CD4-positive, alpha-beta T cell (primary cell): Measurements from ENCODE around the gene FREM1. TPM values are rescaled to one million over a fixed set of nuclear protein-coding genes. Genes with fewer than 3 reads are reported as not detected.

ENCODE experiments used
- ATAC-seq: fragments of 200-7000 bp; cut with Tn5 transposase; one replicate; pipeline ENCODE4 v1.10.0; 2022; ENCODE audit warnings: mild to moderate bottlenecking; ENCODE audit not compliant: poor library complexity
- CTCF ChIA-PET: fragments of 350-600 bp; sonication (Branson Sonifier 250); formaldehyde crosslinking; loops from one replicate; lab custom pipeline; 2021; ENCODE audit warnings: antibody characterized with exemption, inconsistent platforms; lab: Charles Lee
- POLR2A ChIA-PET: fragments of 350-600 bp; sonication (Branson Sonifier 250); formaldehyde crosslinking; loops from one replicate; lab custom pipeline; 2021; ENCODE audit warnings: antibody characterized with exemption, inconsistent platforms; lab: Charles Lee
- DNase-seq, 14 experiments: peaks; one replicate each; pipeline ENCODE4 v3.0.0-alpha.2; 2013 to 2020; ENCODE audit warnings: mixed read lengths in 2 of 14
- H3K27ac ChIP-seq, 2 donors: one replicate each; pipeline versions ENCODE4 v1.5.1 to v1.7.0; 2013; ENCODE audit warnings: low read length in 2 of 2, low read depth in 1 of 2, mild to moderate bottlenecking in 1 of 2
- H3K27me3 ChIP-seq, 2 experiments: 1 replicate in 1 of 2; 2 replicates in 1 of 2; pipeline versions ENCODE4 v1.6.1 to v1.7.0; 2013; ENCODE audit warnings: low read length in 2 of 2, control low read depth in 1 of 2, mild to moderate bottlenecking in 1 of 2, moderate library complexity in 1 of 2; ENCODE audit not compliant: insufficient read depth in 2 of 2, control insufficient read depth in 1 of 2
- H3K36me3 ChIP-seq: one replicate; pipeline ENCODE4 v1.6.1; 2013; ENCODE audit warnings: low read length, control low read depth; ENCODE audit not compliant: insufficient read depth
- H3K4me1 ChIP-seq: one replicate; pipeline ENCODE4 v1.6.1; 2013; ENCODE audit warnings: low read length, control low read depth; ENCODE audit not compliant: insufficient read depth
- H3K4me3 ChIP-seq: one replicate; pipeline ENCODE4 v1.5.1; 2013; ENCODE audit warnings: mild to moderate bottlenecking, low read length, moderate library complexity
- H3K9me3 ChIP-seq, 2 experiments: 1 replicate in 1 of 2; 2 replicates in 1 of 2; pipeline versions ENCODE4 v1.6.1 to v1.7.0; 2013; ENCODE audit warnings: low read length in 2 of 2, mild to moderate bottlenecking in 2 of 2, control low read depth in 1 of 2, moderate library complexity in 1 of 2; ENCODE audit not compliant: control insufficient read depth in 1 of 2, insufficient read depth in 1 of 2
- H3K27ac Mint-ChIP-seq: one replicate; pipeline ENCODE4 v1.8.0; 2020; ENCODE audit warnings: mixed read lengths
- H3K27me3 Mint-ChIP-seq: one replicate; pipeline ENCODE4 v1.8.0; 2021; ENCODE audit warnings: mixed read lengths
- H3K36me3 Mint-ChIP-seq: one replicate; pipeline ENCODE4 v1.8.0; 2021; ENCODE audit warnings: low read depth, mixed read lengths
- H3K4me1 Mint-ChIP-seq: one replicate; pipeline ENCODE4 v1.8.0; 2021; ENCODE audit warnings: low read depth, mixed read lengths
- H3K4me3 Mint-ChIP-seq: one replicate; pipeline ENCODE4 v1.8.0; 2020; ENCODE audit warnings: mild to moderate bottlenecking, mixed read lengths
- H3K9me3 Mint-ChIP-seq: one replicate; pipeline ENCODE4 v1.8.0; 2020; ENCODE audit warnings: mixed read lengths
- intact Hi-C, 2 experiments: fragments of 100-400 bp; cut with DNase I in 1 of 2; cut with micrococcal nuclease in 1 of 2; formaldehyde crosslinking; loops; one replicate each; pipeline versions ENCODE4 v1.15.1 to v1.9.0; 2023 to 2025; cut with DNase I, micrococcal nuclease
- total RNA-seq, 174 experiments: library from RNA in 2 of 174; stranded (reverse) in 2 of 174; gene quantifications; one replicate each; pipeline ENCODE4 v1.2.3 and lab custom pipeline; 2021 to 2026
- TF ChIP-seq, protein P1 (sequence below): fragments of 200-600 bp; IDR thresholded peaks from one replicate; pipeline ENCODE4 v1.8.0; 2022; ENCODE audit warnings: antibody characterized with exemption, mild to moderate bottlenecking

Gene FREM1
- total RNA-seq, 2 experiments from 2014 or later, result 0.27 TPM; not detected in 1

- Mint-ChIP-seq H3K27ac (no peak overlapping the region), H3K4me3 (no peak overlapping the region), H3K9me3 (peaks cover 14% of the 10 kb centered on the region), H3K27me3 (peaks cover 59% of the 10 kb centered on the region), H3K36me3 (peaks cover 3% of the 10 kb centered on the region), H3K4me1 (no peaks in the 10 kb centered on the region)
- no peak for ATAC-seq
- intact Hi-C loops, result no loop called here
- peaks cover 0 to 4% of the 10 kb centered on the region in 2 experiments for H3K27me3 ChIP-seq
- no peak overlapping the region for H3K27ac ChIP-seq
- ChIA-PET POLR2A (no interaction called here), CTCF (interaction anchor here (1.3 kb wide), 1 partner anchor 20 kb away, joined by 3 read pairs; no protein-coding TSS in a partner anchor)
- no peak overlapping the region for H3K4me3 ChIP-seq
- H3K9me3 ChIP-seq, result peaks cover 0 to 17% of the 10 kb centered on the region in 2 experiments
- DNase-seq, result no peak
- no peaks in the 10 kb centered on the region for H3K4me1 ChIP-seq
- TF ChIP-seq, protein P1, sequence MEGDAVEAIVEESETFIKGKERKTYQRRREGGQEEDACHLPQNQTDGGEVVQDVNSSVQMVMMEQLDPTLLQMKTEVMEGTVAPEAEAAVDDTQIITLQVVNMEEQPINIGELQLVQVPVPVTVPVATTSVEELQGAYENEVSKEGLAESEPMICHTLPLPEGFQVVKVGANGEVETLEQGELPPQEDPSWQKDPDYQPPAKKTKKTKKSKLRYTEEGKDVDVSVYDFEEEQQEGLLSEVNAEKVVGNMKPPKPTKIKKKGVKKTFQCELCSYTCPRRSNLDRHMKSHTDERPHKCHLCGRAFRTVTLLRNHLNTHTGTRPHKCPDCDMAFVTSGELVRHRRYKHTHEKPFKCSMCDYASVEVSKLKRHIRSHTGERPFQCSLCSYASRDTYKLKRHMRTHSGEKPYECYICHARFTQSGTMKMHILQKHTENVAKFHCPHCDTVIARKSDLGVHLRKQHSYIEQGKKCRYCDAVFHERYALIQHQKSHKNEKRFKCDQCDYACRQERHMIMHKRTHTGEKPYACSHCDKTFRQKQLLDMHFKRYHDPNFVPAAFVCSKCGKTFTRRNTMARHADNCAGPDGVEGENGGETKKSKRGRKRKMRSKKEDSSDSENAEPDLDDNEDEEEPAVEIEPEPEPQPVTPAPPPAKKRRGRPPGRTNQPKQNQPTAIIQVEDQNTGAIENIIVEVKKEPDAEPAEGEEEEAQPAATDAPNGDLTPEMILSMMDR, result no peak
- no peaks in the 10 kb centered on the region for H3K36me3 ChIP-seq
Measured at GRCh38 chr9:14710804-14711203, 199.4 kb downstream of the FREM1 start.

DNA sequence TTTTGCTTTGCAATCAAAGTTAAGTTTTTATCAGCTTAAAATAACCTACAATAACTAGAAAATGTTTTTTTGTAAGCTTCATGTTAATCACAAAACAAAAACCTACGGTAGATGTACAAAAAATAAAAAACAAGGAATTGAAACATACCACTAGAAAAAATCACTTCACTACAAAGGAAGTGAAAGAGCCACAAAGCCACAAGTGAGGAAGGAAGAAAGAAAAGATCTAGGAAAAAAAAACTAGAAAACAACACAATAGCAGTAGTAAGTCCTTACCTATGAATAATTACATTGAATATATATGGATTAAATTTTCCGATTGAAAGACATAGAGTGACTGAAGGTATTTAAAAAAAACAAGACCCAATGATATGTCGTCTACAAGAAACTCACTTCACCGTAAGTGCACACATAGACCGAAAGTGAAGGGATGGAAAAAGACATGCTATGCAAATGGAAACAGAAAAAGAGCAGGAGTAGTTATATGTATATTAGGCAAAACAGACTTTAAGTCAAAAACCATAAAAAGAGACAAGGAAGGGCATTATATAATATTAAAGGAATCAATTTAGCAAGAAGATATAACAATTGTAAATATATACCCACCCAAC is 203.6 kb downstream of the FREM1 start:
- no peaks in the 10 kb centered on the region for H3K4me1 Mint-ChIP-seq
- no peak overlapping the region for H3K4me3 Mint-ChIP-seq
- no peaks in the 10 kb centered on the region for H3K36me3 ChIP-seq
- H3K36me3 Mint-ChIP-seq, result peaks cover 9% of the 10 kb centered on the region
- H3K27ac ChIP-seq, result no peak overlapping the region
- H3K9me3 ChIP-seq, result peaks cover 9 to 37% of the 10 kb centered on the region in 2 experiments
- TF ChIP-seq, protein P1, result no peak
- H3K9me3 Mint-ChIP-seq, result peaks cover 18% of the 10 kb centered on the region
- intact Hi-C loops, result no loop called here
- ATAC-seq, result no peak
- no peak overlapping the region for H3K4me3 ChIP-seq
- H3K4me1 ChIP-seq, result no peaks in the 10 kb centered on the region
- peaks cover 0 to under 1% of the 10 kb centered on the region in 2 experiments for H3K27me3 ChIP-seq
- no peak for DNase-seq
- peaks cover 36% of the 10 kb centered on the region for H3K27me3 Mint-ChIP-seq
- ChIA-PET CTCF (interaction anchor here (1.3 kb wide), 1 partner anchor 10 kb away, joined by 4 read pairs; no protein-coding TSS in a partner anchor), POLR2A (no interaction called here)
- no peak overlapping the region for H3K27ac Mint-ChIP-seq

DNA sequence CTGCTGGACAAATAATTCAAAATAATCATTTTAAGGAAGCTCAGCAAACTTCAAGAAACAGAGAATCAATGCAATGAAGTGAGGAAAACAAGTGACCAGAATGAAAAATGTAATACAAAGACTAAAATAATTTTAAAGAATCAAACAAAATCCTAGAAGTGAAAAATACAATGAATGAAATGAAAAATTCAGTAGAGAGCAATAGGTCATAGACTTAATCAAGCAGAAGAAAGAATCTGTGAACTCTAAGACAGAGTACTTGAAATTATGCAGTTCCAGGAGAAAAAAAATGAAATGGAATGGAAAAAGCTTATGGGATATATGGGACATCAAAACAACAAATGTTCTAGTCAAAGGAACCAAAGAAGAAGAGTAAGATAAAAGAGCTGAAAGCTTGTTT is 205.1 kb downstream of the FREM1 start:
- ATAC-seq, result no peak
- H3K27ac Mint-ChIP-seq, result no peak overlapping the region
- peaks cover 0 to 6% of the 10 kb centered on the region in 2 experiments for H3K27me3 ChIP-seq
- TF ChIP-seq, protein P1, result no peak
- H3K4me3 ChIP-seq, result no peak overlapping the region
- CTCF ChIA-PET, result interaction anchor here (1.3 kb wide), 1 partner anchor 11 kb away, joined by 4 read pairs; no protein-coding TSS in a partner anchor
- H3K27me3 Mint-ChIP-seq, result peaks cover 36% of the 10 kb centered on the region
- DNase-seq, result no peak
- no peaks in the 10 kb centered on the region for H3K36me3 ChIP-seq
- H3K36me3 Mint-ChIP-seq, result peaks cover 9% of the 10 kb centered on the region
- POLR2A ChIA-PET, result no interaction called here
- no peak overlapping the region for H3K27ac ChIP-seq
- peaks cover 9 to 37% of the 10 kb centered on the region in 2 experiments for H3K9me3 ChIP-seq
- intact Hi-C loops, result no loop called here
- H3K4me3 Mint-ChIP-seq, result no peak overlapping the region
- H3K4me1 ChIP-seq, result no peaks in the 10 kb centered on the region
- peaks cover 18% of the 10 kb centered on the region for H3K9me3 Mint-ChIP-seq
- no peaks in the 10 kb centered on the region for H3K4me1 Mint-ChIP-seq
